SHP77 treated with DMSO at 0.1 percent for 48 hours (cell line): Measurements from ENCODE around the gene DLX4.

ENCODE experiments used
- DNase-seq: peaks from one replicate; lab custom pipeline; 2025; lab: John Stamatoyannopoulos, UW

Gene DLX4

GRCh38 chr17:50014471-50015088 lies 45.6 kb downstream of the DLX4 start:
- no peak for DNase-seq

GRCh38 chr17:50015146-50015545 lies 46.2 kb downstream of the DLX4 start:
- no peak for DNase-seq

GRCh38 chr17:50018909-50019308 lies 49.9 kb downstream of the DLX4 start:
- DNase-seq: no peak

- DNase-seq: no peak
These were observed 52.0 kb downstream of the DLX4 start for GRCh38 chr17:50020841-50021599.

- DNase-seq: no peak
These were observed 52.8 kb downstream of the DLX4 start for GRCh38 chr17:50021681-50022370.

- no peak for DNase-seq
These were observed 53.6 kb downstream of the DLX4 start for GRCh38 chr17:50022463-50023130.

- no peak for DNase-seq
These were observed 54.5 kb downstream of the DLX4 start for GRCh38 chr17:50023520-50023919.
